HepG2 (cell line): Measurements from ENCODE around the gene CLASRP. TPM values are rescaled to one million over a fixed set of nuclear protein-coding genes. Genes with fewer than 3 reads are reported as not detected.

Experiments used
- ATAC-seq: fragments of 200-7000 bp; cut with Tn5 transposase; 3 replicates; pipeline ENCODE4 v1.9.1; 2020; ENCODE audit warnings: mild to moderate bottlenecking, moderate library complexity
- BruUV-seq: library from RNA; stranded (reverse); fragments of 400-500 nt; replicated peaks from 2 replicates; lab custom pipeline; 2021; lab: Mats Ljungman, UMichigan
- CTCF ChIA-PET: fragments of 300-600 bp; formaldehyde crosslinking; extraction: SDS; loops from one replicate; lab custom pipeline; 2021; ENCODE audit warnings: low total read pairs, inconsistent platforms, low intra/inter-chr PET ratio; lab: Yijun Ruan, JAX
- POLR2A ChIA-PET: fragments of 350-600 bp; sonication (Branson Sonifier 250); formaldehyde crosslinking; loops from one replicate; lab custom pipeline; 2020; ENCODE audit warnings: antibody characterized with exemption, inconsistent platforms; lab: Yijun Ruan, JAX
- DNase-seq: peaks from one replicate; pipeline ENCODE4 v3.0.0-alpha.2; 2015; ENCODE audit warnings: low spot score
- FAIRE-seq: peaks from 3 replicates; lab custom pipeline; 2011; peaks lifted over from hg19 to GRCh38; lab: Jason Lieb, UNC
- H2AFZ ChIP-seq: one replicate; pipeline ENCODE4 v1.6.1; 2011; ENCODE audit warnings: low read length, inconsistent platforms
- H3K27ac ChIP-seq: fragments of 300-600 bp; 3 replicates; pipeline ENCODE4 v1.8.0; 2011; ENCODE audit warnings: mixed run types, mild to moderate bottlenecking, mixed read lengths, low read length, inconsistent platforms; ENCODE audit not compliant: insufficient read depth; ENCODE audit errors: extremely low read length
- H3K27me3 ChIP-seq, 2 experiments: fragments of 200-600 bp in 1 of 2; 2 replicates in 1 of 2; 3 replicates in 1 of 2; pipeline versions ENCODE4 v1.6.0 to v1.8.0; 2011; ENCODE audit warnings: low read length in 2 of 2, mild to moderate bottlenecking in 2 of 2, moderate library complexity in 2 of 2, inconsistent platforms in 1 of 2; ENCODE audit not compliant: insufficient read depth in 2 of 2, control insufficient read depth in 1 of 2
- H3K36me3 ChIP-seq, 2 experiments: fragments of 200-600 bp in 1 of 2; replicated peaks in 1 of 2; 2 replicates in 1 of 2; 3 replicates in 1 of 2; pipeline versions ENCODE4 v1.5.1 to v1.8.0; 2011; ENCODE audit warnings: low read length in 2 of 2, inconsistent platforms in 1 of 2; ENCODE audit not compliant: insufficient read depth in 2 of 2, control insufficient read depth in 1 of 2
- H3K4me1 ChIP-seq: 2 replicates; pipeline ENCODE4 v1.5.1; 2012; ENCODE audit warnings: low read length, inconsistent platforms; ENCODE audit not compliant: insufficient read depth
- H3K4me2 ChIP-seq: 2 replicates; pipeline ENCODE4 v1.6.0; 2011; ENCODE audit warnings: low read depth, low read length, inconsistent platforms
- H3K4me3 ChIP-seq, 3 experiments: fragments of 200-600 bp in 1 of 3; sonication (generic), shearing (Covaris generic) in 1 of 3; replicated peaks in 1 of 3; 2 replicates each; pipeline ENCODE4 v1.5.1; 2011 to 2016; ENCODE audit warnings: low read length in 3 of 3, inconsistent platforms in 2 of 3, low read depth in 2 of 3, mild to moderate bottlenecking in 2 of 3, control low read depth in 1 of 3, mixed read lengths in 1 of 3; ENCODE audit not compliant: insufficient read depth in 1 of 3
- H3K79me2 ChIP-seq: one replicate; pipeline ENCODE4 v1.6.1; 2011; ENCODE audit warnings: low read length, inconsistent platforms; ENCODE audit not compliant: insufficient read depth
- H3K9ac ChIP-seq: 2 replicates; pipeline ENCODE4 v1.6.0; 2011; ENCODE audit warnings: mild to moderate bottlenecking, low read depth, low read length, inconsistent platforms; ENCODE audit not compliant: insufficient read depth
- H3K9me3 ChIP-seq: 2 replicates; pipeline ENCODE4 v1.5.1; 2012; ENCODE audit warnings: mild to moderate bottlenecking, low read length
- H4K20me1 ChIP-seq: 2 replicates; pipeline ENCODE4 v1.6.0; 2011; ENCODE audit warnings: inconsistent platforms, mild to moderate bottlenecking, low read length, moderate library complexity; ENCODE audit not compliant: insufficient read depth
- DR1 ChIP-seq: sonication (generic); formaldehyde crosslinking; IDR thresholded peaks from 2 replicates; pipeline ENCODE4 v1.8.0; 2021; ENCODE audit warnings: mild to moderate bottlenecking, missing genetic modification reagents, inconsistent platforms
- SAFB2 ChIP-seq: sonication (generic); formaldehyde crosslinking; IDR thresholded peaks from 2 replicates; pipeline ENCODE4 v1.5.1; 2020; ENCODE audit warnings: missing genetic modification reagents, low read depth, mild to moderate bottlenecking, borderline replicate concordance
- SATB2 ChIP-seq: sonication (generic); formaldehyde crosslinking; IDR thresholded peaks from 2 replicates; pipeline ENCODE4 v1.5.0; 2020; ENCODE audit warnings: missing genetic modification reagents
- TFDP1 ChIP-seq: IDR thresholded peaks from 2 replicates; pipeline ENCODE4 v1.6.1; 2016; ENCODE audit warnings: missing compliant biosample characterization, missing genetic modification reagents, borderline replicate concordance
- ZBTB10 ChIP-seq: sonication (generic); formaldehyde crosslinking; IDR thresholded peaks from 2 replicates; pipeline ENCODE4 v1.4.0; 2020; ENCODE audit warnings: missing genetic modification reagents, borderline replicate concordance
- ZFAT ChIP-seq: sonication (generic); formaldehyde crosslinking; conservative IDR thresholded peaks from 2 replicates; pipeline ENCODE4 v1.8.1; 2023; ENCODE audit warnings: missing genetic modification reagents, inconsistent platforms
- ZNF451 ChIP-seq: sonication (generic); formaldehyde crosslinking; IDR thresholded peaks from 2 replicates; pipeline ENCODE4 v1.5.0; 2020; ENCODE audit warnings: mild to moderate bottlenecking, missing genetic modification reagents
- WGBS: methylation state at CpG from one replicate; pipeline ENCODE4 v1.1.6; 2017; ENCODE audit warnings: low lambda C conversion rate; 5-methylcytosine and 5-hydroxymethylcytosine counted together
- in situ Hi-C: cut with HindIII; loops from 2 replicates; pipeline ENCODE4 v1.10.0; 2017; ENCODE audit warnings: low pct_unique_long_range_greater_than_20kb; ENCODE audit not compliant: extremely low pct_ligation_motif_present
- intact Hi-C: fragments of 100-400 bp; cut with micrococcal nuclease; formaldehyde crosslinking; loops from one replicate; pipeline ENCODE4 v1.10.0; 2022; ENCODE audit not compliant: unreplicated experiment
- polyA plus RNA-seq, 8 experiments: library from polyadenylated mRNA; depleted of rRNA in 3 of 8; stranded (reverse) in 7 of 8; unstranded in 1 of 8; fragments of >200 nt; fragmentation: Illumina TruSeq in 4 of 8; extraction: Trizol in 4 of 8; gene quantifications; 2 replicates each; pipeline versions ENCODE4 v1.2.1 to v1.2.3, GENCODE V29; 2011 to 2016; ENCODE audit warnings: low read depth in 4 of 8, missing spikeins in 1 of 8, mixed read lengths in 1 of 8; ENCODE audit not compliant: insufficient read depth in 1 of 8
- total RNA-seq, 5 experiments: library from RNA; depleted of rRNA; stranded (reverse); fragments of >200 nt; fragmentation: Illumina TruSeq; extraction: Trizol; gene quantifications; 2 replicates each; pipeline ENCODE4 v1.2.3, GENCODE V29; 2016; ENCODE audit warnings: low read depth in 1 of 5
- TF ChIP-seq, protein P1 (sequence below): sonication (generic); formaldehyde crosslinking; IDR thresholded peaks from 2 replicates; pipeline ENCODE4 v1.8.1; 2023; ENCODE audit warnings: mild to moderate bottlenecking, missing genetic modification reagents

Gene CLASRP
- total and polyA plus RNA-seq, 2 of the 13 experiments (the other 11 are each of a cell fraction or from before 2014, with no cell fraction given) = 32.0 to 51.4 TPM

GRCh38 chr19:45050036-45050435 is 11.2 kb downstream of the CLASRP start:
- no TSS peak for BruUV-seq
- Histone ChIP-seq H3K4me3 (no peak overlapping the region), H3K27ac (no peak overlapping the region), H3K9ac (no peak overlapping the region), H3K36me3 (peaks cover 18 to 41% of the 10 kb centered on the region in 2 experiments), H2AFZ (no peak overlapping the region), H3K79me2 (peaks cover 50% of the 10 kb centered on the region), H4K20me1 (peaks cover 21% of the 10 kb centered on the region; the same call in 1 of the 2 replicates), H3K4me2 (no peak overlapping the region), H3K9me3 (no peaks in the 10 kb centered on the region), H3K27me3 (no peaks in the 10 kb centered on the region), H3K4me1 (peaks cover 38% of the 10 kb centered on the region)
- WGBS = 96% methylated on average over 6 of the region's 6 CpGs
- intact Hi-C loops = no loop called here
- TF ChIP-seq DR1 (CRISPR knock-in tag) (no peak), SAFB2 (no peak), ZBTB10 (CRISPR knock-in tag) (no peak), SATB2 (CRISPR knock-in tag) (no peak), ZNF451 (no peak), TFDP1 (CRISPR knock-in tag) (no peak), ZFAT (CRISPR knock-in tag) (no peak)
- TF ChIP-seq, protein P1, sequence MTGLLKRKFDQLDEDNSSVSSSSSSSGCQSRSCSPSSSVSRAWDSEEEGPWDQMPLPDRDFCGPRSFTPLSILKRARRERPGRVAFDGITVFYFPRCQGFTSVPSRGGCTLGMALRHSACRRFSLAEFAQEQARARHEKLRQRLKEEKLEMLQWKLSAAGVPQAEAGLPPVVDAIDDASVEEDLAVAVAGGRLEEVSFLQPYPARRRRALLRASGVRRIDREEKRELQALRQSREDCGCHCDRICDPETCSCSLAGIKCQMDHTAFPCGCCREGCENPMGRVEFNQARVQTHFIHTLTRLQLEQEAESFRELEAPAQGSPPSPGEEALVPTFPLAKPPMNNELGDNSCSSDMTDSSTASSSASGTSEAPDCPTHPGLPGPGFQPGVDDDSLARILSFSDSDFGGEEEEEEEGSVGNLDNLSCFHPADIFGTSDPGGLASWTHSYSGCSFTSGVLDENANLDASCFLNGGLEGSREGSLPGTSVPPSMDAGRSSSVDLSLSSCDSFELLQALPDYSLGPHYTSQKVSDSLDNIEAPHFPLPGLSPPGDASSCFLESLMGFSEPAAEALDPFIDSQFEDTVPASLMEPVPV (CRISPR knock-in tag) = no peak
- in situ Hi-C loops = no loop called here
- ATAC-seq (no peak), FAIRE-seq (no peak), DNase-seq (no peak)
- ChIA-PET CTCF (no interaction called here), POLR2A (interaction anchor here (2.2 kb wide), 1 partner anchor 11 kb away, joined by 14 read pairs; the partner anchor contains the start of gene CLASRP)
